ENCODE measurements around the gene BTNL2.

Gene BTNL2, protein sequence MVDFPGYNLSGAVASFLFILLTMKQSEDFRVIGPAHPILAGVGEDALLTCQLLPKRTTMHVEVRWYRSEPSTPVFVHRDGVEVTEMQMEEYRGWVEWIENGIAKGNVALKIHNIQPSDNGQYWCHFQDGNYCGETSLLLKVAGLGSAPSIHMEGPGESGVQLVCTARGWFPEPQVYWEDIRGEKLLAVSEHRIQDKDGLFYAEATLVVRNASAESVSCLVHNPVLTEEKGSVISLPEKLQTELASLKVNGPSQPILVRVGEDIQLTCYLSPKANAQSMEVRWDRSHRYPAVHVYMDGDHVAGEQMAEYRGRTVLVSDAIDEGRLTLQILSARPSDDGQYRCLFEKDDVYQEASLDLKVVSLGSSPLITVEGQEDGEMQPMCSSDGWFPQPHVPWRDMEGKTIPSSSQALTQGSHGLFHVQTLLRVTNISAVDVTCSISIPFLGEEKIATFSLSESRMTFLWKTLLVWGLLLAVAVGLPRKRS

DNA sequence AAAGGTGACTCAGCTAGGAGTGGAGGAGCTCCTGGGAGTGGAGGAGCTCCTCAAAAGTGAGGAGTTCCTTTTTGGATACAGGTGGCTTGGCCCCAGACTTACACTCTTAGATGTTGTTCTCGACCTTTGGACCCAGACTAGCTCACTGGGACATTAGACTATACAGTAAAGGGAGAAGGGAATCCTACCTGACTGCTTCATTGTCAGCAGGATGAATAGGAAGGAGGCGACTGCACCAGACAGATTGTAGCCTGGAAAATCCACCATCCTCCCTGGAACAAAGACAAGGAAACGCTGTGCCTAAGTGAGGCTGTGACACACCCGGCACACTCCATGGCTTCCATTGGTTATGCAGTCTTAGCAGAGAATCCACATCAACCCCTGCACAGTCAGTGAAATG, at the start of gene BTNL2:
TSS of gene BTNL2 (minus strand) at position 325 of the 400 bp plus-strand sequence. CDS start at position 267, 58 bp downstream.
- TF ChIP-seq, protein P1, sequence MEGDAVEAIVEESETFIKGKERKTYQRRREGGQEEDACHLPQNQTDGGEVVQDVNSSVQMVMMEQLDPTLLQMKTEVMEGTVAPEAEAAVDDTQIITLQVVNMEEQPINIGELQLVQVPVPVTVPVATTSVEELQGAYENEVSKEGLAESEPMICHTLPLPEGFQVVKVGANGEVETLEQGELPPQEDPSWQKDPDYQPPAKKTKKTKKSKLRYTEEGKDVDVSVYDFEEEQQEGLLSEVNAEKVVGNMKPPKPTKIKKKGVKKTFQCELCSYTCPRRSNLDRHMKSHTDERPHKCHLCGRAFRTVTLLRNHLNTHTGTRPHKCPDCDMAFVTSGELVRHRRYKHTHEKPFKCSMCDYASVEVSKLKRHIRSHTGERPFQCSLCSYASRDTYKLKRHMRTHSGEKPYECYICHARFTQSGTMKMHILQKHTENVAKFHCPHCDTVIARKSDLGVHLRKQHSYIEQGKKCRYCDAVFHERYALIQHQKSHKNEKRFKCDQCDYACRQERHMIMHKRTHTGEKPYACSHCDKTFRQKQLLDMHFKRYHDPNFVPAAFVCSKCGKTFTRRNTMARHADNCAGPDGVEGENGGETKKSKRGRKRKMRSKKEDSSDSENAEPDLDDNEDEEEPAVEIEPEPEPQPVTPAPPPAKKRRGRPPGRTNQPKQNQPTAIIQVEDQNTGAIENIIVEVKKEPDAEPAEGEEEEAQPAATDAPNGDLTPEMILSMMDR (conservative IDR thresholded peaks at IDR 0.05; ENCODE audit: low read depth, low read length) = no peak

DNA sequence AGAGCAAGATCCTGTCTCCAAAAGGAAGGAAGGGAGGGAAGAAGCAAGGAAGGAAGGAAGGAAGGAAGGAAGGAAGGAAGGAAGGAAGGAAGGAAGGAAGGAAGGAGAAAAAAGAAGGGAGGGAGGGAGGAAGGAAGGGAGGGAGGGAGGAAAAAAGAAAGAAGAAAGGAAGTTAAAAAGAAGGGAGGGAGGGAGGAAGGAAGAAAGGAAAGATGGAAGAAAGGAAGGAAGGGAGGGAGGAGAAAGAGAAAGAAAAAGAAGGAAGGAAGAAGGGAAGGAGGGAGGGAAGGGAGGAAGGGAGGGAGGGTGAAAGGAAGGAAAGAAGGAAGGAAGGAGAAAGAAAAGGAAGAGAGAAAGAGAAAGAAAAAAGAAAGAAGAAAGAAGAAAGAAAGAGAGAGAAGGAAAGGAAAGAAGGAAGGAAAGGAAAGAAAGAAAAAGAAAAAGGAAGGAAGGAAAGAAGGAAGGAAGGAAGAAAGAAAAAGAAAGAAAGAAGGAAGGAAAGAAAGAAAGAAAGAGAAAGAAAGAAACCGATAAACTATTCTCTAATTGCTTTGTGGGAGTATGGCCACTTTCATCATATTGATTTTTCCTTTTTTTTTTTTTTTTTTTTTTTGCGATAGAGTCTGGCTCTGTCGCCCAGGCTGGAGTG, 42.2 kb upstream of the BTNL2 start:
- TF ChIP-seq, protein P1 (conservative IDR thresholded peaks at IDR 0.05; ENCODE audit: low read depth, low read length) = no peak
- H3K4me3 ChIP-seq (ENCODE audit: low read depth, low read length) = no peak overlapping the region
- DNase-seq (ENCODE audit: low read depth) = no peak

More for the DNA sequence above, at the start of gene BTNL2:
- H3K4me3 ChIP-seq (ENCODE audit: low read depth, low read length) = no peak within 1 kb of the TSS
- DNase-seq (ENCODE audit: low read depth) = no peak

DNA sequence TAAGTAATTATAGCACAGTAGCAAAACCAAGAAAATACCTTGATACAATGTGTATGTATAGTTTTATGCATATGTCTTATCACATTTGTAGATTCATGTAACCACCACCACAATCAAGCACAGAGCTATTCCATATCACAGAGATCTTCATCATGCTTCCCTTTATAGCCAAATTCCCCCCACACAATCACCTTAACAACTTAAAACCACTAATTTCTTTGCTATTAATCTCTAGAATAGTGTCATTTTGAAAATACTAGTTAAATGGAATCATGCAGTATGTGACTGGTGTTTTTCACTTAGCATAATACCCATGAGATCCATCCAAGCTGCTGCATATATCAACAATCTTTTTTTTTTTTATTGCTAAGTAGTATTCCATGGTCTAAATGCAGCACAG, 41.0 kb upstream of the BTNL2 start:
- DNase-seq (ENCODE audit: low read depth) = no peak
- TF ChIP-seq, protein P1 (conservative IDR thresholded peaks at IDR 0.05; ENCODE audit: low read depth, low read length) = no peak
- no peak overlapping the region for H3K4me3 ChIP-seq (ENCODE audit: low read depth, low read length)

DNA sequence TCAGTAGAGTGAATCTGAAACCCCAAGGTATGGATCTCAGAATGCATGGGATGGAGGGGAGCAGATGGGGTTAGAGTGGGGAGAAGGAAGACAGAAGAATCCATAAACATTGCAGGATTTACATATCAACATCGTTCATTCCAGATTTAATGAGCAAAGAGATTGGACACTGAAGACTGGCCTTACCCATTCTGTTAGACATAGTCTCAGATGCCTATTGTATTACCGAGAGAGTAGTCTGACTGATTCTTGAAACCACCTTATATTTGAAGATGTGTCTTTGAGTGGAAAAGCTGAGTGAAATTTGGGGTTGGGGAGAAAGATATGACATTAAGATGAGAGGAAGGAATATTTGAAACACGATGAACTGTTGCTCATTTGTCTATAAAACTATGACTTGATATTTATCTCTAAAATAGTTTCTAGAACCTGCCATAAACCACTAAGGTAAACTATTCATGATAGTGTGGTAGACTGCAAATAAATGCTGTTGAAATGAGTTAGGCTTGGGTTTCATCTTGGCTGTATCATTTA, 38.4 kb upstream of the BTNL2 start:
- TF ChIP-seq, protein P1 (conservative IDR thresholded peaks at IDR 0.05; ENCODE audit: low read depth, low read length) = no peak
- H3K4me3 ChIP-seq (ENCODE audit: low read depth, low read length) = no peak overlapping the region
- DNase-seq (ENCODE audit: low read depth) = no peak

DNA sequence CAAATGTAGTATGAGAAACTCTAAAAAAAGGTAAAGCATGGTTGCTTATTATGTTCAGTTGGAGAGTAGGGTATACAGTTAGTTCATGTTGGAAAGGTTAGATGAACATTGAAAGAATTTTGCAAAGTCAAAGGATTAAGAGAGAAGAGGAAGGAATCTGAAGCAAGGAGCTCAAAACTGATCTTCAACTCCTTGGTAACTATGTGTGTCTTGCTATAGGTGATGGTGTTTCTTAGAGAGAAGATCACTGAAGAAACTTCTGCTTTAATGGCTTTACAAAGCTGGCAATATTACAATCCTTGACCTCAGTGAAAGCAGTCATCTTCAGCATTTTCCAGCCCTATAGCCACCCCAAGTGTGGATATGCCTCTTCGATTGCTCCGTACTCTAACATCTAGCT, 37.5 kb upstream of the BTNL2 start:
- TF ChIP-seq, protein P1 (conservative IDR thresholded peaks at IDR 0.05; ENCODE audit: low read depth, low read length) = no peak
- DNase-seq (ENCODE audit: low read depth) = no peak
- H3K4me3 ChIP-seq (ENCODE audit: low read depth, low read length) = no peak overlapping the region

DNA sequence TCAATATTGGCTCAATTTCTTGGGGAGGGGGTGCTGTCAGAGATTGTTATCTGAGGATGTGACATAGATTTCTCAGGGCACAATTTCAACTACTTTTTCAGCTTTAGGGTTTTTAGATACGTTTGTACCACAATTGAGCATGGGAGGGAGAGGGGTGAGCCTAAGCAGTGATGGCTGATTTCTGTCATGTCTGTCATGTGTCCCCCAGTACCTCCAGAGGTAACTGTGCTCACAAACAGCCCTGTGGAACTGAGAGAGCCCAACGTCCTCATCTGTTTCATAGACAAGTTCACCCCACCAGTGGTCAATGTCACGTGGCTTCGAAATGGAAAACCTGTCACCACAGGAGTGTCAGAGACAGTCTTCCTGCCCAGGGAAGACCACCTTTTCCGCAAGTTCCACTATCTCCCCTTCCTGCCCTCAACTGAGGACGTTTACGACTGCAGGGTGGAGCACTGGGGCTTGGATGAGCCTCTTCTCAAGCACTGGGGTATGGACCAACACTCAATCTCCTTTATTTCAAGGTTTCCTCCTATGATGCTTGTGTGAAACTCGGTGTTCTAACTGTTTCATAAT, 36.1 kb upstream of the BTNL2 start:
- TF ChIP-seq, protein P1 (conservative IDR thresholded peaks at IDR 0.05; ENCODE audit: low read depth, low read length) = no peak
- no peak for DNase-seq (ENCODE audit: low read depth)
- H3K4me3 ChIP-seq (ENCODE audit: low read depth, low read length) = no peak overlapping the region
